ENCODE data around the gene COL9A2. TPM values are rescaled to one million over a fixed set of nuclear protein-coding genes. Genes with fewer than 3 reads are reported as not detected.

COL9A2 gene
- total and polyA plus RNA-seq, 9 donors = 1.0 to 4.8 (median 1.8) TPM

GRCh38 chr1:40305451-40305850, 11.6 kb downstream of the COL9A2 start:
- Histone ChIP-seq H3K4me3 (ENCODE audit: low read length) (no peak overlapping the region), H3K36me3 (ENCODE audit: control insufficient read depth, insufficient read depth, low read length) (no peaks in the 10 kb centered on the region)
- WGBS (ENCODE audit: insufficient coverage) = 83% methylated on average over 4 of the region's 5 CpGs

GRCh38 chr1:40303790-40304189, 13.3 kb downstream of the COL9A2 start:
- no peaks in the 10 kb centered on the region for H3K36me3 ChIP-seq (ENCODE audit: control insufficient read depth, insufficient read depth, low read length)
- no peak for DNase-seq
- H3K27me3 ChIP-seq (ENCODE audit: control insufficient read depth, insufficient read depth, low read length) = peaks cover 23% of the 10 kb centered on the region
- H3K27ac ChIP-seq (ENCODE audit: low read length) = no peak overlapping the region
- H3K9me3 ChIP-seq (replicated peaks; ENCODE audit: control insufficient read depth, low read depth, low read length) = no peaks in the 10 kb centered on the region
- no peak overlapping the region for H3K4me3 ChIP-seq (ENCODE audit: low read length)
- 16% methylated on average over 29 of the region's 33 CpGs for WGBS (ENCODE audit: insufficient coverage)
- H3K4me1 ChIP-seq (ENCODE audit: control insufficient read depth, insufficient read depth, low read length) = peaks cover 11% of the 10 kb centered on the region

More at GRCh38 chr1:40305451-40305850, 11.6 kb downstream of the COL9A2 start:
- no peak for DNase-seq
- H3K9me3 ChIP-seq (replicated peaks; ENCODE audit: control insufficient read depth, low read depth, low read length) = no peaks in the 10 kb centered on the region
- peaks cover 14% of the 10 kb centered on the region for H3K4me1 ChIP-seq (ENCODE audit: control insufficient read depth, insufficient read depth, low read length)
- H3K27ac ChIP-seq (ENCODE audit: low read length) = no peak overlapping the region
- peaks cover 19% of the 10 kb centered on the region for H3K27me3 ChIP-seq (ENCODE audit: control insufficient read depth, insufficient read depth, low read length)

GRCh38 chr1:40303051-40303771, 13.9 kb downstream of the COL9A2 start:
- Histone ChIP-seq H3K27ac (ENCODE audit: low read length) (no peak overlapping the region), H3K4me3 (ENCODE audit: low read length) (no peak overlapping the region), H3K36me3 (ENCODE audit: control insufficient read depth, insufficient read depth, low read length) (no peaks in the 10 kb centered on the region), H3K4me1 (ENCODE audit: control insufficient read depth, insufficient read depth, low read length) (peaks cover 10% of the 10 kb centered on the region), H3K27me3 (ENCODE audit: control insufficient read depth, insufficient read depth, low read length) (peaks cover 23% of the 10 kb centered on the region), H3K9me3 (replicated peaks; ENCODE audit: control insufficient read depth, low read depth, low read length) (no peaks in the 10 kb centered on the region)
- no peak for DNase-seq
- 60% methylated on average over 16 of the region's 38 CpGs for WGBS (ENCODE audit: insufficient coverage)

GRCh38 chr1:40302475-40302874, 14.6 kb downstream of the COL9A2 start:
- Histone ChIP-seq H3K27ac (ENCODE audit: low read length) (no peak overlapping the region), H3K4me3 (ENCODE audit: low read length) (no peak overlapping the region), H3K27me3 (ENCODE audit: control insufficient read depth, insufficient read depth, low read length) (peaks cover 23% of the 10 kb centered on the region), H3K36me3 (ENCODE audit: control insufficient read depth, insufficient read depth, low read length) (no peaks in the 10 kb centered on the region), H3K4me1 (ENCODE audit: control insufficient read depth, insufficient read depth, low read length) (peaks cover 6% of the 10 kb centered on the region), H3K9me3 (replicated peaks; ENCODE audit: control insufficient read depth, low read depth, low read length) (no peaks in the 10 kb centered on the region)
- no peak for DNase-seq
- 87% methylated on average over 12 of the region's 13 CpGs for WGBS (ENCODE audit: insufficient coverage)

- H3K4me1 ChIP-seq (ENCODE audit: control insufficient read depth, insufficient read depth, low read length) = peaks cover 6% of the 10 kb centered on the region
- no peak overlapping the region for H3K27ac ChIP-seq (ENCODE audit: low read length)
- no peak overlapping the region for H3K4me3 ChIP-seq (ENCODE audit: low read length)
- H3K36me3 ChIP-seq (ENCODE audit: control insufficient read depth, insufficient read depth, low read length) = no peaks in the 10 kb centered on the region
- DNase-seq = no peak
- H3K9me3 ChIP-seq (replicated peaks; ENCODE audit: control insufficient read depth, low read depth, low read length) = no peaks in the 10 kb centered on the region
- WGBS (ENCODE audit: insufficient coverage) = 86% methylated on average over 6 of the region's 12 CpGs
- H3K27me3 ChIP-seq (ENCODE audit: control insufficient read depth, insufficient read depth, low read length) = peaks cover 23% of the 10 kb centered on the region
Measured at GRCh38 chr1:40301541-40302299, 15.4 kb downstream of the COL9A2 start.

GRCh38 chr1:40301066-40301465, 16.0 kb downstream of the COL9A2 start:
- no peak for DNase-seq
- Histone ChIP-seq H3K27me3 (ENCODE audit: control insufficient read depth, insufficient read depth, low read length) (peaks cover 23% of the 10 kb centered on the region), H3K27ac (ENCODE audit: low read length) (no peak overlapping the region), H3K36me3 (ENCODE audit: control insufficient read depth, insufficient read depth, low read length) (no peaks in the 10 kb centered on the region), H3K9me3 (replicated peaks; ENCODE audit: control insufficient read depth, low read depth, low read length) (no peaks in the 10 kb centered on the region), H3K4me3 (ENCODE audit: low read length) (no peak overlapping the region), H3K4me1 (ENCODE audit: control insufficient read depth, insufficient read depth, low read length) (peaks cover 6% of the 10 kb centered on the region)
- WGBS (ENCODE audit: insufficient coverage) = 93% methylated on average over 10 of the region's 10 CpGs

- Histone ChIP-seq H3K4me3 (ENCODE audit: low read length) (no peak overlapping the region), H3K27me3 (ENCODE audit: control insufficient read depth, insufficient read depth, low read length) (peaks cover 23% of the 10 kb centered on the region), H3K27ac (ENCODE audit: low read length) (no peak overlapping the region), H3K36me3 (ENCODE audit: control insufficient read depth, insufficient read depth, low read length) (no peaks in the 10 kb centered on the region), H3K4me1 (ENCODE audit: control insufficient read depth, insufficient read depth, low read length) (peaks cover 6% of the 10 kb centered on the region), H3K9me3 (replicated peaks; ENCODE audit: control insufficient read depth, low read depth, low read length) (no peaks in the 10 kb centered on the region)
- DNase-seq = no peak
- WGBS (ENCODE audit: insufficient coverage) = 77% methylated on average over 1 of the region's 9 CpGs
Measured at GRCh38 chr1:40300651-40301050, 16.4 kb downstream of the COL9A2 start.

- peaks cover 6% of the 10 kb centered on the region for H3K4me1 ChIP-seq (ENCODE audit: control insufficient read depth, insufficient read depth, low read length)
- no peaks in the 10 kb centered on the region for H3K9me3 ChIP-seq (replicated peaks; ENCODE audit: control insufficient read depth, low read depth, low read length)
- no peaks in the 10 kb centered on the region for H3K36me3 ChIP-seq (ENCODE audit: control insufficient read depth, insufficient read depth, low read length)
- no peak for DNase-seq
- H3K4me3 ChIP-seq (ENCODE audit: low read length) = no peak overlapping the region
- 88% methylated on average over 1 of the region's 1 CpG for WGBS (ENCODE audit: insufficient coverage)
- H3K27ac ChIP-seq (ENCODE audit: low read length) = no peak overlapping the region
- H3K27me3 ChIP-seq (ENCODE audit: control insufficient read depth, insufficient read depth, low read length) = peaks cover 23% of the 10 kb centered on the region
Measured at GRCh38 chr1:40300249-40300567, 16.9 kb downstream of the COL9A2 start.

- no peak for DNase-seq
- WGBS (ENCODE audit: insufficient coverage) = 86% methylated on average over 3 of the region's 8 CpGs
- peaks cover 21% of the 10 kb centered on the region for H3K27me3 ChIP-seq (ENCODE audit: control insufficient read depth, insufficient read depth, low read length)
Measured at GRCh38 chr1:40299366-40300248, 17.5 kb downstream of the COL9A2 start.

GRCh38 chr1:40291293-40291692, 25.8 kb downstream of the COL9A2 start:
- no peaks in the 10 kb centered on the region for H3K9me3 ChIP-seq (replicated peaks; ENCODE audit: control insufficient read depth, low read depth, low read length)
- H3K4me3 ChIP-seq (ENCODE audit: low read length) = no peak overlapping the region
- H3K4me1 ChIP-seq (ENCODE audit: control insufficient read depth, insufficient read depth, low read length) = no peaks in the 10 kb centered on the region
- no peaks in the 10 kb centered on the region for H3K27me3 ChIP-seq (ENCODE audit: control insufficient read depth, insufficient read depth, low read length)
- WGBS (ENCODE audit: insufficient coverage) = no CpG with 5 or more reads among the region's 2 CpGs
- H3K27ac ChIP-seq (ENCODE audit: low read length) = no peak overlapping the region
- peaks cover 42% of the 10 kb centered on the region for H3K36me3 ChIP-seq (ENCODE audit: control insufficient read depth, insufficient read depth, low read length)
- DNase-seq = no peak

More at GRCh38 chr1:40299366-40300248, 17.5 kb downstream of the COL9A2 start:
- H3K4me3 ChIP-seq (ENCODE audit: low read length) = no peak overlapping the region
- peaks cover 6% of the 10 kb centered on the region for H3K4me1 ChIP-seq (ENCODE audit: control insufficient read depth, insufficient read depth, low read length)
- H3K9me3 ChIP-seq (replicated peaks; ENCODE audit: control insufficient read depth, low read depth, low read length) = no peaks in the 10 kb centered on the region
- no peak overlapping the region for H3K27ac ChIP-seq (ENCODE audit: low read length)
- H3K36me3 ChIP-seq (ENCODE audit: control insufficient read depth, insufficient read depth, low read length) = peaks cover under 1% of the 10 kb centered on the region
